Ascending aorta (tissue), 2 donors: ENCODE measurements around the gene SPINK13. TPM values are rescaled to one million over a fixed set of nuclear protein-coding genes. Genes with fewer than 3 reads are reported as not detected.
"Not testable (repeated sequence)": the region's sequence is repeated elsewhere in the genome, so short reads cannot be mapped to it uniquely, and the experiment has no call there.

ENCODE experiments used
- DNase-seq, 2 donors: peaks; one replicate each; pipeline ENCODE4 v3.0.0-alpha.2; 2019; ENCODE audit warnings: low spot score in 2 of 2
- H3K27ac ChIP-seq, 2 donors: fragments of 200-600 bp; sonication (generic); one replicate each; pipeline ENCODE4 v1.5.1; 2016 to 2017; ENCODE audit warnings: mild to moderate bottlenecking in 1 of 2
- H3K27me3 ChIP-seq: fragments of 200-600 bp; sonication (generic); one replicate; pipeline ENCODE4 v1.5.1; 2017
- H3K36me3 ChIP-seq, 2 donors: fragments of 200-600 bp; sonication (generic); one replicate each; pipeline ENCODE4 v1.5.1; 2016
- H3K4me1 ChIP-seq, 2 donors: fragments of 200-600 bp; sonication (generic); one replicate each; pipeline ENCODE4 v1.5.1; 2016 to 2017; ENCODE audit warnings: mild to moderate bottlenecking in 1 of 2
- H3K4me3 ChIP-seq, 2 donors: fragments of 200-600 bp; sonication (generic); one replicate each; pipeline ENCODE4 v1.5.1; 2016 to 2017; ENCODE audit warnings: mild to moderate bottlenecking in 1 of 2
- H3K9me3 ChIP-seq, 2 donors: fragments of 200-600 bp; sonication (generic); one replicate each; pipeline ENCODE4 v1.5.1; 2016
- intact Hi-C: fragments of 100-400 bp; cut with DNase I; formaldehyde crosslinking; loops from one replicate; pipeline ENCODE4 v1.15.1; 2023
- total RNA-seq: library from RNA; depleted of rRNA; stranded (reverse); fragments of >200 nt; gene quantifications from one replicate; pipeline ENCODE4 v1.1.0, GENCODE V29; 2016
- TF ChIP-seq, protein P1 (sequence below), 3 experiments: fragments of 200-600 bp in 2 of 3; fragments of 450-650 bp in 1 of 3; sonication (generic) in 2 of 3; IDR thresholded peaks; one replicate each; pipeline ENCODE4 v1.5.1; 2016 to 2019; ENCODE audit warnings: antibody characterized with exemption in 3 of 3, mild to moderate bottlenecking in 1 of 3, moderate library complexity in 1 of 3

SPINK13 gene
- total RNA-seq, 1 donor from 2014 or later: not detected

DNA sequence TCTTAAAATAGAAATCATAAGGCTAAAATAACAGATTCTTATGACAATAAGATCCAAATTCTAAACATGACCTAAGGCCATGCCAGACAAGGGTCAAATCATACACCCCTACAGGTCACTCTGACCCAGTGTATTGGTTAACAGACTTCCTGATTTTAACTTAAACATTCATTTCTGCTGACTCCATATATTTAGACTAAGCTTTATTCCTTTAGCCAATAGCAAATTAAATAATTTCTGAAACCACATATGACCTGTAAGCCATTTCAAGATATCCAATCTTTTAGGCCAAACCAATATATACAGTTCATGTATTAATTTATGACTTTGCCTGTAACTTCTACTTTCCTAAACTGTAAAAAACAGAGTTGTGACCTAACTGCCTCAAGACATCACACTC, 7.4 kb upstream of the SPINK13 start:
- H3K27me3 ChIP-seq: no peaks in the 10 kb centered on the region
- H3K4me3 ChIP-seq: no peak overlapping the region
- H3K36me3 ChIP-seq: no peaks in the 10 kb centered on the region
- H3K27ac ChIP-seq: no peak overlapping the region
- no peak for DNase-seq
- intact Hi-C loops: no loop called here
- no peaks in the 10 kb centered on the region for H3K4me1 ChIP-seq
- TF ChIP-seq, protein P1, sequence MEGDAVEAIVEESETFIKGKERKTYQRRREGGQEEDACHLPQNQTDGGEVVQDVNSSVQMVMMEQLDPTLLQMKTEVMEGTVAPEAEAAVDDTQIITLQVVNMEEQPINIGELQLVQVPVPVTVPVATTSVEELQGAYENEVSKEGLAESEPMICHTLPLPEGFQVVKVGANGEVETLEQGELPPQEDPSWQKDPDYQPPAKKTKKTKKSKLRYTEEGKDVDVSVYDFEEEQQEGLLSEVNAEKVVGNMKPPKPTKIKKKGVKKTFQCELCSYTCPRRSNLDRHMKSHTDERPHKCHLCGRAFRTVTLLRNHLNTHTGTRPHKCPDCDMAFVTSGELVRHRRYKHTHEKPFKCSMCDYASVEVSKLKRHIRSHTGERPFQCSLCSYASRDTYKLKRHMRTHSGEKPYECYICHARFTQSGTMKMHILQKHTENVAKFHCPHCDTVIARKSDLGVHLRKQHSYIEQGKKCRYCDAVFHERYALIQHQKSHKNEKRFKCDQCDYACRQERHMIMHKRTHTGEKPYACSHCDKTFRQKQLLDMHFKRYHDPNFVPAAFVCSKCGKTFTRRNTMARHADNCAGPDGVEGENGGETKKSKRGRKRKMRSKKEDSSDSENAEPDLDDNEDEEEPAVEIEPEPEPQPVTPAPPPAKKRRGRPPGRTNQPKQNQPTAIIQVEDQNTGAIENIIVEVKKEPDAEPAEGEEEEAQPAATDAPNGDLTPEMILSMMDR (IDR thresholded peaks at IDR 0.05): no peak
- H3K9me3 ChIP-seq: peaks cover 0 to 20% of the 10 kb centered on the region in 2 donors

DNA sequence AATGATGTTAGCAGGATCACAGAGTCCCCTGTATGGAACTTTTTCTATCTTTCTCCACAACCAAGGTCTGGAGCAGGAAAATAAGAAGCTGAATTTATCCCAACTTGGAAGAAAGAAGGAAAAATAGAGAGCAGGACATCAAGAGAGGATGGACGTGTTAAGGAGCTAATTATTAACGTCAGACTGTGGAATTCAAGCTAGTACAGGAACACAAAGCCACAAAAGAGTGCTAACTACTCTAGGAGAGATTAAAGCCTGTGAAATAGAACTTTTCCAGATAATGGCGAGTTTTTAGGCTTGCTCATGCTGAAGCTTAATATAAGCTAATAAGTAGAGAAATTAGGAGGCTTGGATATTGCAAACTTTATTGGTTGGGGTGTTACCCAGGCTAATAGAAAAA, 632 bp upstream of the SPINK13 start:
- Histone ChIP-seq H3K27me3 (no peaks in the 10 kb centered on the region), H3K27ac (no peak overlapping the region), H3K4me3 (no peak overlapping the region), H3K36me3 (no peaks in the 10 kb centered on the region), H3K9me3 (no peaks in the 10 kb centered on the region), H3K4me1 (no peaks in the 10 kb centered on the region)
- no peak for DNase-seq
- intact Hi-C loops: no loop called here
- TF ChIP-seq, protein P1 (IDR thresholded peaks at IDR 0.05): no peak

DNA sequence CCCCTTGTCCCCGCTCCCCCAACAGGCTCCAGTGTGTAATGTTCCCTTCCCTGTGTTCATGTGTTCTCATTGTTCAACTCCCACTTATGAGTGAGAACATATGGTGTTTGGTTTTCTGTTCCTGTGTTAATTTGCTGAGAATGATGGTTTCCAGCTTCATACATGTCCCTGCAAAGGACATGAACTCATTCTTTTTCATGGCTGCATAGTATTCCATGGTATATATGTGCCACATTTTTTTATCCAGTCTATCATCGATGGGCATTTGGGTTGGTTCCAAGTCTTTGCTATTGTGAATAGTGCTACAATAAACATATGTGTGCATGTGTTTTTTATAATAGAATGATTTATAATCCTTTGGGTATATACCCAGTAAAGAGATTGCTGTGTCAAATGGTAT, 6.5 kb downstream of the SPINK13 start:
- DNase-seq, H3K27ac ChIP-seq, intact Hi-C loops, H3K4me3 ChIP-seq, H3K36me3 ChIP-seq, H3K27me3 ChIP-seq, H3K4me1 ChIP-seq: not testable (repeated sequence)
- H3K9me3 ChIP-seq: peaks cover 10 to 43% of the 10 kb centered on the region in 2 donors

DNA sequence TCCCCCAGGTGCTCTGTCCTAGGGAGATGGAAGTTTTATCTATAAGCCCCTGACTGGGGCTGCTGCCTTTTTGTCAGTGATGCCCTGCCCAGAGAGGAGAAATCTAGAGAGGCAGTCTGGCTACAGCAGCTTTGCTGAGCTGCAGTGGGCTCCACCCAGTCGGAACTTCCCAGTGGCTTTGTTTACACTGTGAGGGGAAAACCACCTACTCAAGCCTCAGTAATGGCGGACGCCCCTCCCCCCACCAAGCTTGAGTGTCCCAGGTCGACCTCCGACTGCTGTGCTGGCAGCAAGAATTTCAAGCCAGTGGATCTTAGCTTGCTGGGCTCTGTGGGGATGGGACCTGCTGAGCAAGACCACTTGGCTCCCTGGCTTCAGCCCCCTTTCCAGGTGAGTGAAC, 12.3 kb downstream of the SPINK13 start:
- DNase-seq, H3K27me3 ChIP-seq, H3K36me3 ChIP-seq, intact Hi-C loops, H3K27ac ChIP-seq, H3K4me3 ChIP-seq, H3K4me1 ChIP-seq: not testable (repeated sequence)
- H3K9me3 ChIP-seq: peaks cover 6 to 45% of the 10 kb centered on the region in 2 donors

DNA sequence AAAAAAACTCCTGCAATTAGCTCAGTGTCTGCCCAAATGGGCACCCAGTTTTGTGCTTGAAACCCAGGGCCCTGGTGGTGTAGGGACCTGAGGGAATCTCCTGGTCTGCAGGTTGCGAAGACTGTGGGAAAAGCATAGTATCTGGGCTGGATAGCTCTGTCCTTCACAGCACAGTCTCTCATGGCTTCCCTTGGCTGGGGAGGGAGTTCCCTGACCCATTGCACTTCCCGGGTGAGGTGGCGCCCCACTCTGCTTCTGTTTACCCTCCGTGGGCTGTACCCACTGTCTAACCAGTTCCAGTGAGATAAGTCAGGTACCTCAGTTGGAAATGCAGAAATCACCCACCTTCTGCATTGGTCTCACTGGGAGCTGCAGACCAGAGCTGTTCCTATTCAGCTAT, 12.7 kb downstream of the SPINK13 start:
- H3K4me3 ChIP-seq, H3K36me3 ChIP-seq, intact Hi-C loops, H3K27ac ChIP-seq, H3K27me3 ChIP-seq, DNase-seq, H3K4me1 ChIP-seq: not testable (repeated sequence)
- H3K9me3 ChIP-seq: peaks cover 6 to 40% of the 10 kb centered on the region in 2 donors

DNA sequence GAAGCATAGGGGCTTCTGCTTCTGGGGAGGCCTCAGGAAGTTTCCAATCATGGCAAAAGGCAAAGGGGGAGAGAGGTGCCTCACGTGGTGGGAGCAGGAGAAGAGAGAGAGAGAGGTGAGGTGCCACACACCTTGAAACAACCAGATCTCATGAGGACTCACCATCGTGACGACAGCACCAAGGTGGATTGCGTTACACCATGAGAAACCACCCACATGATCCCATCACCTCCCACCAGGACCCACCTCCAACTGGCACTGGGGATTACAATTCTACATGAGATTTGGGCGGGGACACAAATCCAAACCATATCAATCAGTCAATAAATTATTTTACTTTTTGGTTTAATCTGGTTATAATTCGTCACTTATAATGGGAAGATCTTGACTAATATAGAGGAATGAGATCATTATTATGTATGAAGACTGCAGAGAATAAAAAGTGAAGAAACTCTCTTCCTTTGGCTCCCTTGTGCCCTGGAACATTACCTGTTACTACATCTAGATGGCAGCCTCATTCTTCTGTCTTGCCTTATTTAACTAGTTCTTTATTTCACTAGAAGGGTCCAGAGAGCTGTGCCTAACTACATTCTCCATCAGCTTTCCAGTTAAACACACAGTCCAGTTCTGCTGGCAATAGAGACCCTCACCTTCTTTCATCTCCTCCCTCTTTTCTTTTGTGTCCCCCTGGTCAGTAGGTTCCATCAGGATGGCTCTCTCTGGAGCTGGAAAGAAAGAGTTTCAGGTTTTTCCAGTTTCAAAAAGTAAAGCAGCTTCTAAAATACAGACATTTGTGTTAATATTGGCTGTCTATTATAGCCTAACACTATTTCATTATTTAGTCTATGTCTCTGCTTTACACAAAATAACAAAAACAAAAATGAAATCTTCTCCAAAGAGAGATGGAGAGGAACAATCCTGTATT, 21.9 kb downstream of the SPINK13 start:
- Histone ChIP-seq H3K27ac (no peak overlapping the region), H3K9me3 (no peaks in the 10 kb centered on the region), H3K4me3 (no peak overlapping the region), H3K27me3 (no peaks in the 10 kb centered on the region), H3K36me3 (no peaks in the 10 kb centered on the region), H3K4me1 (no peaks in the 10 kb centered on the region)
- TF ChIP-seq, protein P1 (IDR thresholded peaks at IDR 0.05): peak in 1 of 3 experiments; percentile 14
- intact Hi-C loops: no loop called here
- no peak for DNase-seq

DNA sequence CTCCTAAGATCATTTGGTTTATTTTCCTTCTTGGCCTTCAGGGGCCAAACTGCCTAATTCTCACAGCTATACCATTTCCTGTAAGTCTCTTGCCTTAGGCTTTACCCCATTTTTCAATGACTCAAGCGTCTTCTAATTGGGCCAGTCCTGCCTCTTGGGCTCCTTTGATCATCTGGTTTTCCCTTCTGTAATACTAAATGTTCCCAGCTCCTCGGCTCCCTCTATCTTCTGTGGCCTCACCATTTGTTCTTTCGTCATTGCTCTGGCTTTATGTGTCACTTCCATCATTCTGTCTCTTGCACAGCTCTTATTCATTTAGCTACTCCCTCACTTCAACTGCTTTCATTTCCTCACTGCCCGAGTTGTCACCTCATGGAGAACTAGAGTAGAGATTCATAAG, 29.1 kb downstream of the SPINK13 start:
- intact Hi-C loops: no loop called here
- DNase-seq: no peak
- Histone ChIP-seq H3K36me3 (no peaks in the 10 kb centered on the region), H3K27me3 (no peaks in the 10 kb centered on the region), H3K27ac (no peak overlapping the region), H3K9me3 (no peaks in the 10 kb centered on the region), H3K4me1 (no peaks in the 10 kb centered on the region), H3K4me3 (no peak overlapping the region)
- TF ChIP-seq, protein P1 (IDR thresholded peaks at IDR 0.05): no peak
